Vagina (tissue), 2 donors: ENCODE measurements around the gene PDE4D.

Experiments used
- CTCF ChIP-seq, 3 experiments: fragments of 450-650 bp in 2 of 3; fragments of 200-600 bp in 1 of 3; sonication (generic) in 1 of 3; IDR thresholded peaks; one replicate each; pipeline ENCODE4 v1.5.1; 2017 to 2019; ENCODE audit warnings: antibody characterized with exemption in 3 of 3, mild to moderate bottlenecking in 2 of 3, moderate library complexity in 2 of 3
- POLR2A ChIP-seq, 2 donors: fragments of 450-650 bp; IDR thresholded peaks; one replicate each; pipeline ENCODE4 v1.6.1; 2017; ENCODE audit warnings: antibody characterized with exemption in 2 of 2, mild to moderate bottlenecking in 2 of 2, moderate library complexity in 2 of 2

- TF ChIP-seq CTCF (IDR thresholded peaks at IDR 0.05) (no peak), POLR2A (IDR thresholded peaks at IDR 0.05) (no peak)
These were observed 966.3 kb downstream of the PDE4D start for GRCh38 chr5:58927181-58927580.
